ENCODE data around the gene SUMO2.

GRCh38 chr17:75174996-75175395 is 7.8 kb downstream of the SUMO2 start:
- TF ChIP-seq CTCF (IDR thresholded peaks at IDR 0.05) (no peak), POLR2A (IDR thresholded peaks at IDR 0.05) (no peak)
